GM12801 (cell line): ENCODE results near the gene CDH20.

Experiments
- CTCF ChIP-seq: IDR thresholded peaks from one replicate; pipeline ENCODE4 v1.5.1; 2011; ENCODE audit warnings: control low read depth; ENCODE audit not compliant: insufficient read length; ENCODE audit errors: extremely low read depth

Gene CDH20

GRCh38 chr18:61578846-61579245 is 245.6 kb downstream of the CDH20 start:
- no peak for TF ChIP-seq CTCF

- no peak for TF ChIP-seq CTCF
These were observed 246.4 kb downstream of the CDH20 start for GRCh38 chr18:61579581-61579980.

- TF ChIP-seq CTCF = no peak
These were observed 246.8 kb downstream of the CDH20 start for GRCh38 chr18:61580046-61580445.

GRCh38 chr18:61581578-61582201 is 248.5 kb downstream of the CDH20 start:
- no peak for TF ChIP-seq CTCF

- no peak for TF ChIP-seq CTCF
These were observed 249.0 kb downstream of the CDH20 start for GRCh38 chr18:61582202-61582710.

- no peak for TF ChIP-seq CTCF
These were observed 250.3 kb downstream of the CDH20 start for GRCh38 chr18:61583548-61583947.

GRCh38 chr18:61587865-61588264 is 254.6 kb downstream of the CDH20 start:
- TF ChIP-seq CTCF = no peak
